Activated effector memory CD4-positive, alpha-beta T cell treated with Interleukin-2 at 50 U/mL for 16 hours (primary cell): ENCODE data around the gene TRIM44.
"Not testable (repeated sequence)": the region's sequence is repeated elsewhere in the genome, so short reads cannot be mapped to it uniquely, and the experiment has no call there.

Source experiments
- DNase-seq: peaks from one replicate; pipeline ENCODE4 v3.0.0-alpha.2; 2020

TRIM44 gene

GRCh38 chr11:35761899-35762298 is 99.3 kb downstream of the TRIM44 start:
- no peak for DNase-seq

GRCh38 chr11:35763301-35763700 is 100.7 kb downstream of the TRIM44 start:
- DNase-seq: no peak

GRCh38 chr11:35763765-35764164 is 101.2 kb downstream of the TRIM44 start:
- no peak for DNase-seq

- no peak for DNase-seq
These were observed 101.8 kb downstream of the TRIM44 start for GRCh38 chr11:35764417-35764816.

GRCh38 chr11:35765211-35765610 is 102.6 kb downstream of the TRIM44 start:
- no peak for DNase-seq

GRCh38 chr11:35766651-35767050 is 104.1 kb downstream of the TRIM44 start:
- no peak for DNase-seq

GRCh38 chr11:35770425-35770824 is 107.8 kb downstream of the TRIM44 start:
- DNase-seq: not testable (repeated sequence)

- DNase-seq: no peak
These were observed 109.1 kb downstream of the TRIM44 start for GRCh38 chr11:35771722-35772121.

GRCh38 chr11:35777241-35777640 is 114.7 kb downstream of the TRIM44 start:
- DNase-seq: not testable (repeated sequence)

- DNase-seq: not testable (repeated sequence)
These were observed 116.4 kb downstream of the TRIM44 start for GRCh38 chr11:35778943-35779342.

- no peak for DNase-seq
These were observed 116.8 kb downstream of the TRIM44 start for GRCh38 chr11:35779409-35779808.

GRCh38 chr11:35780951-35781860 is 118.6 kb downstream of the TRIM44 start:
- no peak for DNase-seq

- DNase-seq: no peak
These were observed 119.4 kb downstream of the TRIM44 start for GRCh38 chr11:35781861-35782470.

GRCh38 chr11:35783809-35784208 is 121.2 kb downstream of the TRIM44 start:
- no peak for DNase-seq

- DNase-seq: no peak
These were observed 122.1 kb downstream of the TRIM44 start for GRCh38 chr11:35784699-35785098.

GRCh38 chr11:35785287-35786167 is 123.0 kb downstream of the TRIM44 start:
- no peak for DNase-seq

GRCh38 chr11:35786188-35786587 is 123.6 kb downstream of the TRIM44 start:
- no peak for DNase-seq

GRCh38 chr11:35787013-35787504 is 124.5 kb downstream of the TRIM44 start:
- no peak for DNase-seq

GRCh38 chr11:35787626-35788025 is 125.1 kb downstream of the TRIM44 start:
- DNase-seq: no peak

- DNase-seq: no peak
These were observed 128.7 kb downstream of the TRIM44 start for GRCh38 chr11:35791088-35791958.

- no peak for DNase-seq
These were observed 129.7 kb downstream of the TRIM44 start for GRCh38 chr11:35792148-35792845.

GRCh38 chr11:35792846-35793192 is 130.2 kb downstream of the TRIM44 start:
- no peak for DNase-seq
